ENCODE data around the gene SART3. TPM values are rescaled to one million over a fixed set of nuclear protein-coding genes. Genes with fewer than 3 reads are reported as not detected.

SART3 gene
- total RNA-seq, 1 donor from 2014 or later: 79.0 TPM

DNA sequence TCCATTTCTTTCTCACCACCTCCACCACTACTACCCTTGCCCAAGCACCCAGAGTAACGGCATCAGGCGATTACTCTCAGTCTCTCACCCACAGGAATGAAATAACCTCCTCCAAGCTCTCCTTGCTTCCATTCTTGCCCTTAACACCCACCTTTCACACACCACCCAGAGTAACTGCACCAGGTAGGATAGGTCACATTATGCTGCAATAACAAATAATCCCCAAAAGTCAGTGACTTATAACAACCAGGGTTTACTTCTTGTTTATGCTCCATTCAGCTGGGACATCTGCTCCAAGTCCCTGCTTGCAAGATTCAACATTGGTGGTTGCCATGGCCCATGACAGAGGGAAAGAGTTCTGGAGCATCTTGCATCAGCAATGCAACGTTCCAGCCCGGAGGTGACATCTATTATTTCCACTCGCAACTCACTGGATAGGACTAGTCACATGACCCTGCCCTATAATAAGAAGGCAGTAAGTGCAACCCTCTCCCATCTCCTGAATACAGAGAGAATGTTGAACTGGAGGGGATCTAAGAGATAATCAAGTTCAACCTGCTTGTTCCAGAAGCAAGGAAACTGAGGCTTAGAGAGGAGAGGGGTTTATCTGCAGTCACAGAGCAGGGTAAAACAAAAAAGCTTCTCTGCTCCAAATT, 87.4 kb downstream of the SART3 start:
- TF ChIP-seq, protein P1, sequence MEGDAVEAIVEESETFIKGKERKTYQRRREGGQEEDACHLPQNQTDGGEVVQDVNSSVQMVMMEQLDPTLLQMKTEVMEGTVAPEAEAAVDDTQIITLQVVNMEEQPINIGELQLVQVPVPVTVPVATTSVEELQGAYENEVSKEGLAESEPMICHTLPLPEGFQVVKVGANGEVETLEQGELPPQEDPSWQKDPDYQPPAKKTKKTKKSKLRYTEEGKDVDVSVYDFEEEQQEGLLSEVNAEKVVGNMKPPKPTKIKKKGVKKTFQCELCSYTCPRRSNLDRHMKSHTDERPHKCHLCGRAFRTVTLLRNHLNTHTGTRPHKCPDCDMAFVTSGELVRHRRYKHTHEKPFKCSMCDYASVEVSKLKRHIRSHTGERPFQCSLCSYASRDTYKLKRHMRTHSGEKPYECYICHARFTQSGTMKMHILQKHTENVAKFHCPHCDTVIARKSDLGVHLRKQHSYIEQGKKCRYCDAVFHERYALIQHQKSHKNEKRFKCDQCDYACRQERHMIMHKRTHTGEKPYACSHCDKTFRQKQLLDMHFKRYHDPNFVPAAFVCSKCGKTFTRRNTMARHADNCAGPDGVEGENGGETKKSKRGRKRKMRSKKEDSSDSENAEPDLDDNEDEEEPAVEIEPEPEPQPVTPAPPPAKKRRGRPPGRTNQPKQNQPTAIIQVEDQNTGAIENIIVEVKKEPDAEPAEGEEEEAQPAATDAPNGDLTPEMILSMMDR (IDR thresholded peaks at IDR 0.05): no peak
- no peak for TF ChIP-seq EZH2 (IDR thresholded peaks at IDR 0.05)
- no peak for TF ChIP-seq EZH2phosphoT487 (IDR thresholded peaks at IDR 0.05)
- Mint-ChIP-seq H3K4me3 (no peak overlapping the region), H3K9me3 (no peaks in the 10 kb centered on the region), H3K27me3 (ENCODE audit: insufficient read depth, low read depth) (peaks cover 11% of the 10 kb centered on the region), H3K27ac (no peak overlapping the region), H3K36me3 (no peaks in the 10 kb centered on the region), H3K4me1 (no peaks in the 10 kb centered on the region)
- no peaks in the 10 kb centered on the region for H4K20me1 ChIP-seq (ENCODE audit: low read depth)
- H3K4me2 ChIP-seq: no peak overlapping the region
- no peak overlapping the region for H3K4me3 ChIP-seq
- H3K79me2 ChIP-seq (ENCODE audit: low read depth): no peaks in the 10 kb centered on the region
- no peaks in the 10 kb centered on the region for H3F3A ChIP-seq (ENCODE audit: low read depth)
- H3K9ac ChIP-seq: no peak overlapping the region
- no peaks in the 10 kb centered on the region for H3K4me1 ChIP-seq
- no peak overlapping the region for H2AFZ ChIP-seq (replicated peaks)
- no peaks in the 10 kb centered on the region for H3K36me3 ChIP-seq
- H3K27me3 ChIP-seq: no peaks in the 10 kb centered on the region
- H3K9me3 ChIP-seq (ENCODE audit: low read depth): no peaks in the 10 kb centered on the region
- DNase-seq (ENCODE audit: low spot score): no peak
- H3K27ac ChIP-seq: no peak overlapping the region

Other genes with a start within 250 kb of the SART3 start
- 0.09 TPM in 1 of 2 replicates, not detected in the other for gene CMKLR1, start 221.9 kb downstream of the SART3 start, total RNA-seq (ENCODE audit: low replicate concordance)
- gene FICD, start 45.9 kb downstream of the SART3 start, total RNA-seq (ENCODE audit: low replicate concordance): 5.4 and 7.1 TPM in 2 replicates
- gene ISCU, start 1.4 kb upstream of the SART3 start, total RNA-seq (ENCODE audit: low replicate concordance): 78.9 TPM in 2 replicates
- 0.97 and 2.0 TPM in 2 replicates for gene TMEM119, start 36.9 kb upstream of the SART3 start, total RNA-seq (ENCODE audit: low replicate concordance)
- not detected in 2 replicates for gene SELPLG, start 72.7 kb upstream of the SART3 start, total RNA-seq (ENCODE audit: low replicate concordance)
- gene CORO1C, start 170.3 kb upstream of the SART3 start, total RNA-seq (ENCODE audit: low replicate concordance): 116 and 128 TPM in 2 replicates

Data from neural progenitor cell (in vitro differentiated cells).